H1 (cell line): ENCODE results near the gene MMS19. TPM values are rescaled to one million over a fixed set of nuclear protein-coding genes. Genes with fewer than 3 reads are reported as not detected.
"Not testable (repeated sequence)": the region's sequence is repeated elsewhere in the genome, so short reads cannot be mapped to it uniquely, and the experiment has no call there.

Source experiments
- CTCF ChIA-PET: fragments of 300-600 bp; sonication (Branson Sonifier 250); formaldehyde crosslinking; loops from one replicate; lab custom pipeline; 2021; ENCODE audit not compliant: partially characterized antibody; lab: Charles Lee
- POLR2A ChIA-PET: fragments of 300-600 bp; sonication (Branson Sonifier 250); formaldehyde crosslinking; loops from one replicate; lab custom pipeline; 2021; ENCODE audit warnings: inconsistent platforms; ENCODE audit not compliant: partially characterized antibody; lab: Charles Lee
- DNase-seq, 2 experiments: peaks; one replicate each; pipeline versions ENCODE4 v3.0.0 to v3.0.0-alpha.2; 2010 to 2022; ENCODE audit warnings: low spot score in 2 of 2, low read depth in 1 of 2, mixed read lengths in 1 of 2
- FAIRE-seq: peaks from 2 replicates; lab custom pipeline; 2011; peaks lifted over from hg19 to GRCh38; lab: Jason Lieb, UNC
- H2AFZ ChIP-seq: 2 replicates; pipeline ENCODE4 v1.8.1; 2012; ENCODE audit warnings: low read length, inconsistent platforms
- H2AK5ac ChIP-seq: 2 replicates; pipeline ENCODE4 v1.6.1; 2013; ENCODE audit warnings: low read depth, low read length
- H2BK120ac ChIP-seq: replicated peaks from 2 replicates; pipeline ENCODE3; 2013; ENCODE audit warnings: low read depth, low read length, inconsistent platforms
- H2BK12ac ChIP-seq: 2 replicates; pipeline ENCODE4 v1.6.1; 2013; ENCODE audit warnings: low read depth, low read length
- H2BK15ac ChIP-seq: 2 replicates; pipeline ENCODE4 v1.6.1; 2013; ENCODE audit warnings: low read length
- H2BK20ac ChIP-seq: 2 replicates; pipeline ENCODE4 v1.6.1; 2013; ENCODE audit warnings: low read length
- H2BK5ac ChIP-seq: 2 replicates; pipeline ENCODE4 v1.6.1; 2013; ENCODE audit warnings: low read depth, low read length
- H3K14ac ChIP-seq: 2 replicates; pipeline ENCODE4 v1.6.1; 2013; ENCODE audit warnings: inconsistent platforms; ENCODE audit not compliant: insufficient read length
- H3K18ac ChIP-seq: 2 replicates; pipeline ENCODE4 v1.6.1; 2013; ENCODE audit warnings: low read length; ENCODE audit errors: extremely low read depth
- H3K23ac ChIP-seq: 2 replicates; pipeline ENCODE4 v1.6.1; 2013; ENCODE audit warnings: inconsistent platforms; ENCODE audit not compliant: insufficient read length
- H3K23me2 ChIP-seq: 2 replicates; pipeline ENCODE4 v1.6.1; 2013; ENCODE audit warnings: low read depth, low read length
- H3K27ac ChIP-seq: 2 replicates; pipeline ENCODE4 v1.6.1; 2011; ENCODE audit warnings: low read depth, low read length, inconsistent platforms
- H3K27me3 ChIP-seq, 4 experiments: replicated peaks in 1 of 4; 1 replicate in 1 of 4; 2 replicates in 3 of 4; pipeline versions ENCODE4 v1.6.1 to v1.8.1; 2011 to 2013; ENCODE audit warnings: low read length in 3 of 4, mild to moderate bottlenecking in 3 of 4, inconsistent platforms in 2 of 4, mixed read lengths in 2 of 4, moderate library complexity in 1 of 4; ENCODE audit not compliant: control insufficient read depth in 3 of 4, insufficient read depth in 3 of 4; ENCODE audit errors: extremely low read depth in 1 of 4
- H3K36me3 ChIP-seq, 4 experiments: 2 replicates each; pipeline versions ENCODE4 v1.6.1 to v1.8.1; 2011 to 2013; ENCODE audit warnings: mild to moderate bottlenecking in 4 of 4, low read length in 3 of 4, moderate library complexity in 2 of 4, control low read depth in 1 of 4, inconsistent platforms in 1 of 4; ENCODE audit not compliant: insufficient read depth in 4 of 4, control insufficient read depth in 2 of 4
- H3K4ac ChIP-seq: replicated peaks from 2 replicates; pipeline ENCODE3; 2013; ENCODE audit warnings: low read length, low read depth, mixed read lengths, inconsistent platforms; ENCODE audit not compliant: insufficient read length
- H3K4me1 ChIP-seq, 4 experiments: replicated peaks in 1 of 4; 1 replicate in 1 of 4; 2 replicates in 3 of 4; pipeline versions ENCODE4 v1.6.1 to v1.8.1; 2011 to 2013; ENCODE audit warnings: low read length in 3 of 4, inconsistent platforms in 2 of 4, mixed read lengths in 1 of 4; ENCODE audit not compliant: insufficient read depth in 4 of 4, control insufficient read depth in 3 of 4
- H3K4me2 ChIP-seq, 2 experiments: 2 replicates each; pipeline versions ENCODE4 v1.6.1 to v1.8.1; 2011 to 2013; ENCODE audit warnings: low read depth in 2 of 2, low read length in 2 of 2, control low read depth in 1 of 2, inconsistent platforms in 1 of 2, mild to moderate bottlenecking in 1 of 2; ENCODE audit not compliant: insufficient read depth in 1 of 2
- H3K4me3 ChIP-seq, 4 experiments: fragments of 200-600, 300-600 bp in 1 of 4; sonication (generic), shearing (Covaris generic), sonication (Bioruptor Twin) in 1 of 4; 2 replicates each; pipeline versions ENCODE4 v1.5.1 to v1.8.1; 2011 to 2016; ENCODE audit warnings: low read length in 4 of 4, low read depth in 3 of 4, control low read depth in 2 of 4, inconsistent platforms in 2 of 4, mild to moderate bottlenecking in 2 of 4, mixed read lengths in 1 of 4, moderate library complexity in 1 of 4; ENCODE audit not compliant: insufficient read depth in 2 of 4; ENCODE audit errors: extremely low read depth in 1 of 4
- H3K56ac ChIP-seq: replicated peaks from 2 replicates; pipeline ENCODE3; 2013; ENCODE audit warnings: low read depth, mild to moderate bottlenecking, mixed read lengths, low read length, inconsistent platforms; ENCODE audit not compliant: insufficient read length
- H3K79me1 ChIP-seq: 2 replicates; pipeline ENCODE4 v1.6.1; 2013; ENCODE audit warnings: low read depth, low read length, control low read depth
- H3K79me2 ChIP-seq, 2 experiments: 2 replicates each; pipeline versions ENCODE4 v1.6.1 to v1.8.1; 2012 to 2013; ENCODE audit warnings: low read length in 2 of 2, mild to moderate bottlenecking in 2 of 2, inconsistent platforms in 1 of 2; ENCODE audit not compliant: insufficient read depth in 2 of 2, control insufficient read depth in 1 of 2
- H3K9ac ChIP-seq, 4 experiments: replicated peaks in 1 of 4; 1 replicate in 1 of 4; 2 replicates in 3 of 4; pipeline versions ENCODE4 v1.6.1 to v1.8.1; 2011 to 2013; ENCODE audit warnings: low read depth in 3 of 4, low read length in 3 of 4, control low read depth in 2 of 4, mild to moderate bottlenecking in 2 of 4, moderate library complexity in 2 of 4, inconsistent platforms in 1 of 4; ENCODE audit errors: extremely low read depth in 1 of 4
- H3K9me3 ChIP-seq, 2 experiments: 2 replicates each; pipeline versions ENCODE4 v1.6.1 to v1.8.1; 2012 to 2013; ENCODE audit warnings: mild to moderate bottlenecking in 2 of 2, moderate library complexity in 2 of 2, control low read depth in 1 of 2, inconsistent platforms in 1 of 2, low read depth in 1 of 2, low read length in 1 of 2, mixed read lengths in 1 of 2; ENCODE audit not compliant: insufficient read depth in 2 of 2
- H4K20me1 ChIP-seq, 2 experiments: replicated peaks in 1 of 2; 2 replicates each; pipeline versions ENCODE3 to v1.8.1; 2011 to 2013; ENCODE audit warnings: inconsistent platforms in 2 of 2, low read length in 2 of 2, mild to moderate bottlenecking in 1 of 2; ENCODE audit not compliant: insufficient read depth in 2 of 2, control insufficient read depth in 1 of 2
- H4K5ac ChIP-seq: 2 replicates; pipeline ENCODE4 v1.6.1; 2013; ENCODE audit warnings: low read length, low read depth, mixed read lengths, inconsistent platforms; ENCODE audit not compliant: insufficient read length
- H4K8ac ChIP-seq: 2 replicates; pipeline ENCODE4 v1.8.0; 2013; ENCODE audit warnings: mild to moderate bottlenecking, moderate library complexity, low read length, inconsistent platforms; ENCODE audit not compliant: insufficient read depth; ENCODE audit errors: extremely low read depth
- H4K91ac ChIP-seq: replicated peaks from 2 replicates; pipeline ENCODE3; 2013; ENCODE audit warnings: low read length, mixed read lengths, inconsistent platforms; ENCODE audit not compliant: insufficient read length
- ASH2L ChIP-seq: fragments of 200-600, 300-600 bp; sonication (generic); IDR thresholded peaks from one replicate; pipeline ENCODE4 v1.7.1; 2017; ENCODE audit warnings: low read length
- WGBS, 2 experiments: shearing (Covaris generic) in 1 of 2; methylation state at CpG; one replicate each; pipeline versions ENCODE4 v1.1.6 to v1.1.7; 2013 to 2015; ENCODE audit warnings: low lambda C conversion rate in 2 of 2, mixed read lengths in 2 of 2, inconsistent platforms in 1 of 2, low coverage in 1 of 2, missing lambda C conversion rate in 1 of 2; ENCODE audit not compliant: insufficient replicate concordance in 2 of 2, insufficient coverage in 1 of 2, insufficient read length in 1 of 2; ENCODE audit errors: extremely low coverage in 1 of 2, missing lambda C conversion rate in 1 of 2; 5-methylcytosine and 5-hydroxymethylcytosine counted together
- polyA plus RNA-seq, 7 experiments: library from polyadenylated mRNA; depleted of rRNA in 3 of 7; stranded (reverse) in 5 of 7; unstranded in 2 of 7; fragments of >200 nt in 5 of 7; fragments of 200-250 nt in 2 of 7; gene quantifications; 1 replicate in 5 of 7; 2 replicates in 1 of 7; 4 replicates in 1 of 7; pipeline versions ENCODE4 v1.2.1 to v1.2.3, GENCODE V29; 2011 to 2013; ENCODE audit warnings: missing spikeins in 2 of 7, mixed read lengths in 2 of 7
- total RNA-seq: library from RNA; stranded (reverse); fragmentation: NEBNext Ultra II Directional; extraction: Animal tissue kit (Norgen Biotek cat#: 25700); gene quantifications from 2 replicates; pipeline ENCODE4 v1.2.1, GENCODE V29; 2021

Gene MMS19
- total and polyA plus RNA-seq, 2 of the 8 experiments (the other 6 are each of a cell fraction or from before 2014, with no cell fraction given): 130 to 221 TPM

DNA sequence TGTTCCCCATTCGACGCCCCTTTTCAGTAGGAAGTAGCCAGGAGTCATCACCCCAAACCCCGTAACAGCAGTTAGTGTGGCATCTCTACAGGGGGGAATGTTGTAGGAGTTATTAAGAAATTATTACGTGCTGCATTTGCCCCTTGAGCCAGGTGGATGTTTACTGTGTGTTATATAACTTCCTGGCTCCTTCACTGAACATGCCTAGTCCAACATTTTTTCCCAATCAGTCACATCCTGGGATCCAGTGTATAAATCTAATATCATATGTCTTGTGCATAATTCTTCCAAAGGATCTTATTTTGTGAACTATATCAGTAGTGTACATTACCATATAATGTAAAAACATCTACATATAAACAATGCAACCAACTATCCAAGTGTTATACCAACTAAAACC lies 18.8 kb downstream of the MMS19 start:
- H2AFZ ChIP-seq, H3K18ac ChIP-seq, H4K20me1 ChIP-seq, H3K9me3 ChIP-seq, H3K27me3 ChIP-seq, DNase-seq, H3K9ac ChIP-seq, H3K23me2 ChIP-seq, H4K8ac ChIP-seq, H3K4ac ChIP-seq, CTCF ChIA-PET, H3K23ac ChIP-seq, H3K14ac ChIP-seq, FAIRE-seq, H3K4me2 ChIP-seq, H2BK20ac ChIP-seq, H2AK5ac ChIP-seq, H3K79me1 ChIP-seq, H2BK120ac ChIP-seq, H2BK15ac ChIP-seq, H3K56ac ChIP-seq: not testable (repeated sequence)
- H3K36me3 ChIP-seq: peaks cover 20 to 58% (median 36%) of the 10 kb centered on the region in 4 experiments
- H4K5ac ChIP-seq: peak overlapping the region; percentile 1
- peak overlapping the region; percentile 64 for H3K27ac ChIP-seq
- POLR2A ChIA-PET: interaction anchor here (0.8 to 1.0 kb wide), 5 partner anchors 13 to 71 kb away, joined by 3 to 11 read pairs (median 4); partner anchors contain the start of genes EXOSC1 and ZDHHC16
- H4K91ac ChIP-seq: peak overlapping the region; percentile 23
- peaks cover 8 to 16% (median 11%) of the 10 kb centered on the region in 4 experiments; a peak in 6 of 7 replicates for H3K4me1 ChIP-seq
- 93% methylated on average over 4 of the region's 4 CpGs; no CpG with 5 or more reads in 1 of the 2 experiments for WGBS, 2 experiments
- H2BK12ac ChIP-seq: peak overlapping the region; percentile 4; the same call in 1 of the 2 replicates
- TF ChIP-seq ASH2L: peak; percentile 4
- peak overlapping the region in 1 of 4 experiments; percentile 18; a peak in 1 of 8 replicates for H3K4me3 ChIP-seq
- peaks cover 0 to 26% of the 10 kb centered on the region in 2 experiments; a peak in 2 of 4 replicates for H3K79me2 ChIP-seq
- H2BK5ac ChIP-seq: peak overlapping the region; percentile 54; the same call in 1 of the 2 replicates
